B cell (primary cell): Measurements from ENCODE around the gene ITPR1.

Experiments
- CTCF ChIP-seq: fragments of 200-600 bp; IDR thresholded peaks from one replicate; pipeline ENCODE4 v1.8.0; 2022; ENCODE audit warnings: antibody characterized with exemption, mild to moderate bottlenecking
- EZH2 ChIP-seq: IDR thresholded peaks from 2 replicates; pipeline ENCODE4 v1.6.1; 2012; ENCODE audit warnings: borderline replicate concordance, low read depth, mild to moderate bottlenecking, moderate library complexity, low read length; ENCODE audit not compliant: insufficient read depth, poor library complexity, severe bottlenecking

DNA sequence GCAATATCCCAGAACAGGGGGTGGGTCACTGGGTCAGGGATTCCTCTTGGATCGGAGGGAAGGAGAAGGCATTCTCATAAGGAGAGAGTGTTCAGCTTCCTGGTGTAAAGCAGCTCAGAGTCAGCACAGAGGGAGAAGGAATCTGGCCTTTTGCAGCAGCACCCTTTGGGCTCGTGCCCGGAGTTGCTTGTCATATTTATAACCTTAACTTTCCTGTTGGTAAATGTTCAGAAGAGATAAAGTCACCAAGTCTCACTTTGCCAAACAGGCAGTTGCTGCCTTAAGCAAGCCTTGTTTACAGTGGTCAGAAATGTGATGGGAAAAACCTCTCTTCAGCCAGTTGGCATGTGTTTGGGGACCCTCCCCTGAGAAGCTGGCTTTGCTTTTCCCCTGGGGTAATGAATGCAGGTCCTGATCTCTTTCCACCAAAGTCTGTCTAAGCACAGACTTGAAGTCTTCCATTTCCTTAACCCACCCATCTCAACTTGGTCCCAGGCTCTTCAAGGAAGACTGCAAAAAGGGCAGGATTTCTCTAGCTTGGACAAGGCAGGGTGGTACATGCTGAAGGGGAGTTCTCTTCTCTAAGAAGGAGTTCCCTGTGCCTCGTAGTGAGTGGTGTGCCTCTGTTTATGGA, 279.1 kb downstream of the ITPR1 start:
- TF ChIP-seq CTCF: no peak
- TF ChIP-seq EZH2: no peak
